Spleen (tissue), 11 donors: ENCODE measurements around the gene CHRNA4. TPM values are rescaled to one million over a fixed set of nuclear protein-coding genes. Genes with fewer than 3 reads are reported as not detected.
"Not testable (repeated sequence)": the region's sequence is repeated elsewhere in the genome, so short reads cannot be mapped to it uniquely, and the experiment has no call there.

ENCODE experiments used
- DNase-seq: peaks from one replicate; pipeline ENCODE4 v3.0.0-alpha.2; 2020
- H3K27ac ChIP-seq, 8 donors: fragments of 200-600 bp; sonication (generic) in 7 of 8; 1 replicate in 4 of 8; 2 replicates in 4 of 8; pipeline versions ENCODE4 v1.5.0 to v1.8.0; 2016 to 2021; ENCODE audit warnings: inconsistent platforms in 4 of 8, mild to moderate bottlenecking in 4 of 8, moderate library complexity in 1 of 8
- H3K27me3 ChIP-seq, 7 donors: fragments of 200-600 bp; sonication (generic) in 6 of 7; replicated peaks in 1 of 7; 1 replicate in 4 of 7; 2 replicates in 3 of 7; pipeline versions ENCODE4 v1.5.0 to v1.8.0; 2016 to 2021; ENCODE audit warnings: inconsistent platforms in 3 of 7, mild to moderate bottlenecking in 1 of 7
- H3K36me3 ChIP-seq, 6 donors: fragments of 200-600 bp; sonication (generic) in 5 of 6; 1 replicate in 4 of 6; 2 replicates in 2 of 6; pipeline versions ENCODE4 v1.5.0 to v1.8.0; 2016 to 2021; ENCODE audit warnings: inconsistent platforms in 2 of 6
- H3K4me1 ChIP-seq, 6 donors: fragments of 200-600 bp; sonication (generic) in 5 of 6; 1 replicate in 3 of 6; 2 replicates in 3 of 6; pipeline versions ENCODE4 v1.5.0 to v1.8.0; 2016 to 2021; ENCODE audit warnings: inconsistent platforms in 3 of 6
- H3K4me3 ChIP-seq, 8 donors: fragments of 200-600 bp; sonication (generic) in 7 of 8; 1 replicate in 4 of 8; 2 replicates in 4 of 8; pipeline versions ENCODE4 v1.5.0 to v1.8.0; 2016 to 2021; ENCODE audit warnings: inconsistent platforms in 4 of 8, mild to moderate bottlenecking in 4 of 8, moderate library complexity in 2 of 8
- H3K9me3 ChIP-seq, 8 donors: fragments of 200-600 bp; sonication (generic) in 7 of 8; 1 replicate in 4 of 8; 2 replicates in 4 of 8; pipeline versions ENCODE4 v1.5.0 to v1.8.0; 2016 to 2021; ENCODE audit warnings: inconsistent platforms in 4 of 8
- POLR2A ChIP-seq, 3 donors: fragments of 450-650 bp; IDR thresholded peaks; one replicate each; pipeline ENCODE4 v1.5.1; 2017; ENCODE audit warnings: antibody characterized with exemption in 3 of 3, mild to moderate bottlenecking in 1 of 3
- POLR2AphosphoS5 ChIP-seq, 3 donors: sonication (generic); formaldehyde crosslinking; IDR thresholded peaks; one replicate each; pipeline ENCODE4 v1.5.1; 2017; ENCODE audit warnings: antibody characterized with exemption in 3 of 3
- WGBS, 5 donors: extraction: QIAGEN DNeasy Blood & Tissue Kit in 3 of 5; methylation state at CpG; one replicate each; pipeline versions ENCODE4 v1.1.5 to v1.1.7; 2013 to 2018; 5-methylcytosine and 5-hydroxymethylcytosine counted together
- intact Hi-C: fragments of 100-400 bp; cut with DNase I; formaldehyde crosslinking; loops from one replicate; pipeline ENCODE4 v1.15.0; 2023; ENCODE audit warnings: low total_unique reads
- polyA plus RNA-seq, 3 donors: library from polyadenylated mRNA; stranded (reverse); fragments of 200-250 nt; gene quantifications; one replicate each; pipeline ENCODE4 v1.2.1, GENCODE V29; 2013
- total RNA-seq, 7 donors: library from RNA; depleted of rRNA in 3 of 7; stranded (reverse); fragments of >200 nt in 3 of 7; fragmentation: NEBNext Ultra II Directional in 4 of 7; extraction: Animal tissue kit (Norgen Biotek cat#: 25700) in 4 of 7; gene quantifications; one replicate each; pipeline versions ENCODE4 v1.1.0 to v1.2.1, GENCODE V29; 2016 to 2021
- TF ChIP-seq, protein P1 (sequence below), 11 experiments: fragments of 200-600 bp in 7 of 11; fragments of 450-650 bp in 4 of 11; sonication (generic) in 4 of 11; IDR thresholded peaks in 8 of 11; conservative IDR thresholded peaks in 3 of 11; 1 replicate in 7 of 11; 2 replicates in 4 of 11; pipeline versions ENCODE4 v1.4.0 to v1.8.0; 2016 to 2021; ENCODE audit warnings: antibody characterized with exemption in 11 of 11, inconsistent platforms in 4 of 11, mild to moderate bottlenecking in 1 of 11
- donor health status: healthy with polysubstance abuse.
- donor health status: DM: no; HTN: no; CAD: no; lungs with moderate emphysema.
- donor health status: DM: no; HTN: no; CAD: no.
- donor health status: Bipolar disorder and iron deficiency.
- donor health status: healthy.
- donor health status: DM: no; HTN: no; CAD: no.
- donor health status: DM: yes; HTN: yes; CAD: no.

Gene CHRNA4
- total and polyA plus RNA-seq, 10 donors = 0.15 to 13.8 (median 1.3) TPM; not detected in 1

DNA sequence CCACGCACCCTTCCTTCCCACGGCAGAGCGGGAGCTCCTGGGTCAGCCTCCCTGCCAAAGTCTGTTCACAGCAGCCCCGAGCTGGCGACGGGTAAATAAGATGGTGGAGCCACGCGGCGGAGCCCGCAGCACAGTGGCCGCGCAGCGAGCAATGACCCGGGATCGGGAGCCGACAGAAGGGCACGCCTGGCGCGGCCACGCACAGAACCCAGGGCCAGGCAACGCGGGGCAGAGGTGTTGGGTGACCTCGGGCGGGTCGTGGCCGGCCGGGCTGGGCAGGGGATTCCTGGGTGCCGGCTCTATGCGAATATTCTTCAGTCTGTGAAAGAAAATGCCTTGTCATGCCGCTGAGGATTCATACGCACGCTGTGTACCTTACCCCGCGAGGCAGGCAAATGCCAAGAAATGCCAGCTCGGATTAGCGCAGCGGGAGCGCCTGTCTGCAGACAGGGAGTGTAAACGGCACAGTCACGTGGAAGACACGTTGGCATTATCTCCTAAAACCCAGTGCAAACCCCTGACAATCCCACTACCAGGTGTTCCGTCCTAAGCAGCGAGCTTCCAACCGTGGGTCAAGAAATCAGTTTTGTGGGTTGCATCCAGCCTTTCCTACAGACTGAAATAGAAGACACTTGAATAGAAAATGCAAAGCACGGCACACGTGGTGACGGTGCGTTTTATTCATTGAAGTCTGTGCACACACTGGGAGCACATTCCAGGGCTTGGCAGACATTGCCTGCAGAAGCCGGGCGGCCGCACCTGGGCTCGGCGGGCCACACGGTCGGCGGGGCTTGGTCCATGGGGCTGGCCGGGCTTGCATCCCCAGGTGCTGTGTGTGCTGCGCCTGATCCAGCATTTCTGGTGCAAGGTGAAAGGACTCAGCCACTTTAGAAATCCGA is 18.3 kb downstream of the CHRNA4 start:
- Histone ChIP-seq H3K36me3 (no peaks in the 10 kb centered on the region), H3K4me1 (peaks cover 11 to 35% (median 23%) of the 10 kb centered on the region in 6 donors), H3K4me3 (no peak overlapping the region), H3K9me3 (no peaks in the 10 kb centered on the region), H3K27ac (no peak overlapping the region), H3K27me3 (peaks cover 0 to 56% (median 0%) of the 10 kb centered on the region in 7 donors)
- WGBS, 5 donors = 91 to 94% (median 92%) methylated on average over 49 to 59 of the region's 59 CpGs
- TF ChIP-seq POLR2A (IDR thresholded peaks at IDR 0.05) (no peak), POLR2AphosphoS5 (IDR thresholded peaks at IDR 0.05) (no peak)
- intact Hi-C loops = no loop called here
- peak; percentile 55 for DNase-seq

DNA sequence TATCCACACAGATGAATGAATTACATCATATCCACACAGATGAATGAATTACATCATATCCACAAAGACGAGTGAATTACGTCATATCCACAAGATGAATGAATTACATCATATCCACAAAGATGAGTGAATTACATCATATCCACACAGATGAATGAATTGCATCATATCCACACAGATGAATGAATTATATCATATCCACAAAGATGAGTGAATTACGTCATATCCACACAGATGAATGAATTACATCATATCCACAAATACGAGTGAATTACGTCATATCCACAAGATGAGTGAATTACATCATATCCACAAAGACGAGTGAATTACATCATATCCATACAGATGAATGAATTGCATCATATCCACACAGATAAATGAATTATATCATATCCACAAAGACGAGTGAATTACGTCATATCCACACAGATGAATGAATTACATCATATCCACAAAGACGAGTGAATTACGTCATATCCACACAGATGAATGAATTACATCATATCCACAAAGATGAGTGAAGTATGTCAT is 20.9 kb downstream of the CHRNA4 start:
- intact Hi-C loops, H3K27ac ChIP-seq, DNase-seq, H3K36me3 ChIP-seq, H3K4me3 ChIP-seq, H3K9me3 ChIP-seq: not testable (repeated sequence)
- 56 to 81% (median 68%) methylated on average over 10 of the region's 10 CpGs for WGBS, 5 donors
- H3K27me3 ChIP-seq = peaks cover 0 to 61% (median 0%) of the 10 kb centered on the region in 7 donors
- H3K4me1 ChIP-seq = peaks cover 3 to 20% (median 12%) of the 10 kb centered on the region in 6 donors

DNA sequence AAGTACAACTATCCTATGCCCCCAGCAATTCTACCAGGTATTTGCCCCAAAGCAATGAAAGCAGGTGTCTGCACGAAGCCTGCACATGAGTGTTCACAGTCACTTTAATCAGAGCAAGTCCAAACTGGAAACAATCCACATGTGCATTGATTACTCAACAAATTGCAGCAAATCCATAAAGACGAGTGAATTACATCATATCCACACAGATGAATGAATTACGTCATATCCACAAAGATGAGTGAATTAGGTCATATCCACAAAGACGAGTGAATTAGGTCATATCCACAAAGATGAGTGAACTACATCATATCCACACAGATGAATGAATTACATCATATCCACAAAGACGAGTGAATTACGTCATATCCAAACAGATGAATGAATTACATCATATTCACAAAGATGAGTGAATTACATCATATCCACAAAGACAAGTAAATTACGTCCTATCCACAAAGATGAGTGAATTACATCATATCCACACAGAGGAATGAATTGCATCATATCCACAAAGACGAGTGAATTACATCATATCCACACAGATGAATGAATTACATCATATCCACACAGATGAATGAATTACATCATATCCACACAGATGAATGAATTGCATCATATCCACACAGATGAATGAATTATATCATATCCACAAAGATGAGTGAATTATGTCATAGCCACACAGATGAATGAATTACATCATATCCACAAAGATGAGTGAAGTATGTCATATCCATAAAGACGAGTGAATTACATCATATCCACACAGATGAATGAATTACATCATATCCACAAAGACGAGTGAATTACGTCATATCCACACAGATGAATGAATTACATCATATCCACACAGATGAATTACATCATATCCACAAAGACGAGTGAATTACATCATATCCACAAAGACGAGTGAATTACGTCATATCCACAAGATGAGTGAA is 21.7 kb downstream of the CHRNA4 start:
- H3K4me3 ChIP-seq, DNase-seq, intact Hi-C loops, H3K27ac ChIP-seq, H3K36me3 ChIP-seq, H3K9me3 ChIP-seq: not testable (repeated sequence)
- peaks cover 0 to 12% (median 6%) of the 10 kb centered on the region in 6 donors for H3K4me1 ChIP-seq
- H3K27me3 ChIP-seq = peaks cover 0 to 60% (median 0%) of the 10 kb centered on the region in 7 donors
- 55 to 76% (median 68%) methylated on average over 14 of the region's 14 CpGs for WGBS, 5 donors

DNA sequence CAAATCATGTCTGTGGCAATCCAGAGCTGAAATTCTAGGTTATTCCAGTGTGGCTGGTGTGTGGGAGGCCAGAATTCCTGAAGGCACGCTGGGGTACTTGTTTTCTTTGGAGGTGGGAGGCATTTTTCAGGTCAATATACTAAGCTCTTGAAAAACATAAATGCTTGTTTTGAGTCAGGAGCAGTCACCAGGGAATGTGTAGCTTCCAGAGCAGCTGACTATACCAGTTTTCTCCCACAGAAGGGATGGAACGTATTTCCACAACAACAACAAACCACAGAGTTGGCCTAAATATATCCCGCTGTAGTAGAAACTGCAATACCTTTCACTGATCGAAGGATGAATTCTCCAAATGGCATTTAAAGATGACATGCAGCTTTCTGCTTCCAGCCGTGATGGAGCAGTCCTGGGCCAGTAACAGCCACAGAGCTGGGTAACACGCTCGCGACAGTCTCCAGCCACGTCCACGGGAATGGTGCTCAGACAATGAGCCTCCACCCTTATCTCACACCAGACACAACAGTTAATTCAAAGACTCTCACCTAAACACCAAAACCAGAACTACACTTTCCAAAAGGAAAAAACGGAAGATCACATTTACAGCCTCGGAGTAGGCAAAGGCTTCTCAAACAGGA is 23.2 kb downstream of the CHRNA4 start:
- TF ChIP-seq POLR2AphosphoS5 (IDR thresholded peaks at IDR 0.05) (no peak), POLR2A (IDR thresholded peaks at IDR 0.05) (no peak)
- TF ChIP-seq, protein P1, sequence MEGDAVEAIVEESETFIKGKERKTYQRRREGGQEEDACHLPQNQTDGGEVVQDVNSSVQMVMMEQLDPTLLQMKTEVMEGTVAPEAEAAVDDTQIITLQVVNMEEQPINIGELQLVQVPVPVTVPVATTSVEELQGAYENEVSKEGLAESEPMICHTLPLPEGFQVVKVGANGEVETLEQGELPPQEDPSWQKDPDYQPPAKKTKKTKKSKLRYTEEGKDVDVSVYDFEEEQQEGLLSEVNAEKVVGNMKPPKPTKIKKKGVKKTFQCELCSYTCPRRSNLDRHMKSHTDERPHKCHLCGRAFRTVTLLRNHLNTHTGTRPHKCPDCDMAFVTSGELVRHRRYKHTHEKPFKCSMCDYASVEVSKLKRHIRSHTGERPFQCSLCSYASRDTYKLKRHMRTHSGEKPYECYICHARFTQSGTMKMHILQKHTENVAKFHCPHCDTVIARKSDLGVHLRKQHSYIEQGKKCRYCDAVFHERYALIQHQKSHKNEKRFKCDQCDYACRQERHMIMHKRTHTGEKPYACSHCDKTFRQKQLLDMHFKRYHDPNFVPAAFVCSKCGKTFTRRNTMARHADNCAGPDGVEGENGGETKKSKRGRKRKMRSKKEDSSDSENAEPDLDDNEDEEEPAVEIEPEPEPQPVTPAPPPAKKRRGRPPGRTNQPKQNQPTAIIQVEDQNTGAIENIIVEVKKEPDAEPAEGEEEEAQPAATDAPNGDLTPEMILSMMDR (IDR thresholded peaks at IDR 0.05 in 8 of 11, conservative IDR thresholded peaks at IDR 0.05 in 3 of 11) = no peak
- peaks cover 0 to 62% (median 0%) of the 10 kb centered on the region in 7 donors for H3K27me3 ChIP-seq
- peaks cover 0 to 11% (median 0%) of the 10 kb centered on the region in 6 donors for H3K4me1 ChIP-seq
- no peak overlapping the region for H3K27ac ChIP-seq
- H3K9me3 ChIP-seq = peaks cover 0 to 1% (median 0%) of the 10 kb centered on the region in 8 donors
- no peak for DNase-seq
- H3K36me3 ChIP-seq = no peaks in the 10 kb centered on the region
- 75 to 81% (median 77%) methylated on average over 12 of the region's 12 CpGs for WGBS, 5 donors
- no peak overlapping the region for H3K4me3 ChIP-seq
- intact Hi-C loops = no loop called here

DNA sequence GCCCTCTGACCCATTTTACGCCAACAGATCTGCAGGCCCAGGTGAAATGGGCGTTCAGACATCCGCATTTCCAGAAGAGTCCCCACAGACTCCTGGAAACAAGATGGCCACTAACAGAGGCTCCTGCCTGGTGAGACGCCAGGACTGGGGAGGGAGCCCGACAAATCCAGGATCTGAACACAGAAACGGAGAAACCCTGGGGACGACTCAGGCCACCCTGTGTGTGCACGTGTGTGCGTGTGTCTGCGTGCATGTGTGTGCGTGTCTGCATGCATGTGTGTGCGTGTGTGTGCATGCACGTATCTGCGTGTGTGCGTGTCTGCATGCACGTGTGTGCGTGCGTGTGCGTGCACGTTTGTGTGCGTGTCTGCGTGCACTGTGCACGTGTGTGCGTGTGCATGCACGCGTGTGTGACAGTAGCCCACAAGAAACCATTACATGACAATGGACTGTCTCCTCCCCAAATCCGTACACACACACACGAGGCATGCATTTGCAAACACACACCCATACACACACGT is 24.9 kb downstream of the CHRNA4 start:
- peak; percentile 62 for DNase-seq
- peak overlapping the region in 1 of 8 donors; percentile 34 for H3K27ac ChIP-seq
- H3K4me3 ChIP-seq = no peak overlapping the region
- H3K36me3 ChIP-seq = no peaks in the 10 kb centered on the region
- peaks cover 0 to 18% (median 11%) of the 10 kb centered on the region in 8 donors for H3K9me3 ChIP-seq
- H3K27me3 ChIP-seq = peaks cover 0 to 62% (median 0%) of the 10 kb centered on the region in 7 donors
- TF ChIP-seq, protein P1 (IDR thresholded peaks at IDR 0.05 in 8 of 11, conservative IDR thresholded peaks at IDR 0.05 in 3 of 11) = no peak
- TF ChIP-seq POLR2A (IDR thresholded peaks at IDR 0.05) (no peak), POLR2AphosphoS5 (IDR thresholded peaks at IDR 0.05) (no peak)
- peaks cover 0 to 11% (median 0%) of the 10 kb centered on the region in 6 donors for H3K4me1 ChIP-seq
- intact Hi-C loops = no loop called here
- 89 to 92% (median 91%) methylated on average over 29 of the region's 29 CpGs for WGBS, 5 donors
